Left lung (tissue), 10 donors: Measurements from ENCODE around the gene LRMDA. TPM values are rescaled to one million over a fixed set of nuclear protein-coding genes. Genes with fewer than 3 reads are reported as not detected.

ENCODE experiments used
- ATAC-seq: fragments of 200-7000 bp; cut with Tn5 transposase; one replicate; pipeline ENCODE4 v1.9.1; 2020; ENCODE audit warnings: moderate library complexity
- DNase-seq, 4 donors: peaks; one replicate each; pipeline ENCODE4 v3.0.0-alpha.2; 2013 to 2020
- H3K27ac ChIP-seq, 2 donors: fragments of 200-600 bp; sonication (generic) in 1 of 2; one replicate each; pipeline versions ENCODE4 v1.5.0 to v1.8.0; 2020 to 2021
- H3K27me3 ChIP-seq, 2 donors: fragments of 200-600 bp; sonication (generic) in 1 of 2; one replicate each; pipeline versions ENCODE4 v1.5.0 to v1.8.0; 2020 to 2021
- H3K36me3 ChIP-seq, 2 donors: fragments of 200-600 bp; sonication (generic) in 1 of 2; one replicate each; pipeline versions ENCODE4 v1.5.0 to v1.8.0; 2020 to 2021
- H3K4me1 ChIP-seq, 2 donors: fragments of 200-600 bp; one replicate each; pipeline ENCODE4 v1.8.0; 2021
- H3K4me3 ChIP-seq, 2 donors: fragments of 200-600 bp; sonication (generic) in 1 of 2; one replicate each; pipeline versions ENCODE4 v1.5.0 to v1.8.0; 2020 to 2021; ENCODE audit warnings: mild to moderate bottlenecking in 1 of 2
- H3K9me3 ChIP-seq, 2 donors: fragments of 200-600 bp; sonication (generic) in 1 of 2; one replicate each; pipeline versions ENCODE4 v1.5.0 to v1.8.0; 2020 to 2021
- CTCF ChIP-seq, 2 donors: fragments of 200-600 bp; sonication (generic) in 1 of 2; IDR thresholded peaks; one replicate each; pipeline versions ENCODE4 v1.5.0 to v1.8.0; 2021; ENCODE audit warnings: antibody characterized with exemption in 2 of 2
- intact Hi-C, 2 donors: fragments of 100-400 bp; cut with DNase I; formaldehyde crosslinking; loops; one replicate each; pipeline versions ENCODE4 v1.11.2 to v1.14.2; 2022
- polyA plus RNA-seq, 6 donors: library from polyadenylated mRNA; unstranded; fragments of 120-200 nt; gene quantifications; one replicate each; pipeline ENCODE4 v1.2.1, GENCODE V29; 2013; ENCODE audit not compliant: insufficient read length in 6 of 6
- total RNA-seq, 2 donors: library from RNA; stranded (reverse); fragmentation: NEBNext Ultra II Directional; extraction: Animal tissue kit (Norgen Biotek cat#: 25700); gene quantifications; one replicate each; pipeline ENCODE4 v1.2.1, GENCODE V29; 2021
- donor health status: DM: no; HTN: yes; CAD: no.
- donor health status: DM: no; HTN: no; CAD: no.

The LRMDA gene
- total and polyA plus RNA-seq, 8 donors: 13.9 to 23.6 (median 18.7) TPM

DNA sequence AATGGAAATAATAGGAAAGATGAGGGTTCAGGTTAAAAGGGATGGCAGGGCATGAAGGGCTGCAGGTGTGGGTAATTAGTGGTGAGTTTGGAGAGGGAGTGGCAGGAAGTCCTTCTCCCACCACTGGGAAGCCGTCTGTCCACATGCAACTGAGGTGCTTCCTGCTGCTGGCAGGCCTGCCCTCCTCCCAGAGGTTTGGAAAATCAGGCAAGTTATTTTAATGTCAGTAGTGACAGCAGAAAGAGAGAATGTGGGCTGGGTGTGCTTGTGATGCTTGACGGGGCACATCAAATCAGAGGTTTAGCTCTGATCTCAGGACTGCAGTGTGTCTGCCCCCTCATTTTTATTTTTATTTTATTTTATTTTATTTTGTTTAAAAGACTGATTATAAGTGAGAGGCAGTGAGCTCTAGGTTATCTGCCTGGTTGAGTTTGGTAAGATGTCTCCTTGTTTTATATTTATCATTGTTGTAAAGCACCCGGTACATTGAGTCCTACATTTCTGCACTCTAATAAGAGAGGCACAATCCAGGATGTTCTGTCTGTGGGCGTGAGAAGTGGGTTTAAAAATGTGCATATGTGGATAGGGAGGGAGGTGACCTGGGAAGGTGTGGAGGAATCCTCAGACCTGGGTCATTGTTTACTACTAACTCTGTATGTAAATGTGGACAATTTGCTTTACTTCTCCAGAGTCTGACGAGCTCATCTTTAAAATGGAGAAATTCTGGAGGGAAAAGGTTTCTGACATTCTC lies 504.4 kb downstream of the LRMDA start:
- intact Hi-C loops: no loop called here
- no peak for DNase-seq

DNA sequence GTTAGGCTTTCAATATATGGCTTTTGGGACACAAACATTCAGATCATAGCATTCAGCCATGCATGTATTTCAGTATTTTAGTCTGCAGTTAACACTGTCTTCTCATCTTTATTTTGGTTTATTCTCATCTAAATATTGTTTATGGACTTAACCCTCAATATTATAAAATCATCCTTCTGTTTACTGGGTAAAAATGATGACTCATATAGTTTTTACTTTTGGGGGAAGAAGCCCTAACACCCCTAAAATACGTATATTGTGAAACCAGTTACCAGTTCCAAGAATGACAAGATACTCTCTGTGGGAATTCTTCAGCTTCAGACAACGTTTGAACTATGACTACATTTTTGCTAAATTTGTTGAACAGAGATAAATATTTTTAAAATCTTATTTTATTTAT lies 505.4 kb downstream of the LRMDA start:
- Histone ChIP-seq H3K9me3 (no peaks in the 10 kb centered on the region), H3K27me3 (no peaks in the 10 kb centered on the region), H3K27ac (no peak overlapping the region), H3K4me1 (peaks cover 0 to 2% of the 10 kb centered on the region in 2 donors), H3K4me3 (no peak overlapping the region), H3K36me3 (no peaks in the 10 kb centered on the region)
- ATAC-seq: no peak
- DNase-seq: no peak
- intact Hi-C loops: no loop called here
- no peak for TF ChIP-seq CTCF (IDR thresholded peaks at IDR 0.05)

More for the DNA sequence above, 504.4 kb downstream of the LRMDA start:
- TF ChIP-seq CTCF (IDR thresholded peaks at IDR 0.05): no peak
- Histone ChIP-seq H3K27ac (no peak overlapping the region), H3K4me3 (no peak overlapping the region), H3K4me1 (peaks cover 0 to 2% of the 10 kb centered on the region in 2 donors), H3K9me3 (no peaks in the 10 kb centered on the region), H3K36me3 (no peaks in the 10 kb centered on the region), H3K27me3 (no peaks in the 10 kb centered on the region)
- ATAC-seq: no peak

- no peak overlapping the region for H3K4me3 ChIP-seq
- DNase-seq (no peak), ATAC-seq (no peak)
- H3K27me3 ChIP-seq: no peaks in the 10 kb centered on the region
- no peaks in the 10 kb centered on the region for H3K9me3 ChIP-seq
- no peaks in the 10 kb centered on the region for H3K36me3 ChIP-seq
- intact Hi-C loops: no loop called here
- TF ChIP-seq CTCF (IDR thresholded peaks at IDR 0.05): no peak
- H3K4me1 ChIP-seq: peaks cover 0 to 2% of the 10 kb centered on the region in 2 donors
- H3K27ac ChIP-seq: no peak overlapping the region
Measured at GRCh38 chr10:75937823-75938222, 506.4 kb downstream of the LRMDA start.

DNA sequence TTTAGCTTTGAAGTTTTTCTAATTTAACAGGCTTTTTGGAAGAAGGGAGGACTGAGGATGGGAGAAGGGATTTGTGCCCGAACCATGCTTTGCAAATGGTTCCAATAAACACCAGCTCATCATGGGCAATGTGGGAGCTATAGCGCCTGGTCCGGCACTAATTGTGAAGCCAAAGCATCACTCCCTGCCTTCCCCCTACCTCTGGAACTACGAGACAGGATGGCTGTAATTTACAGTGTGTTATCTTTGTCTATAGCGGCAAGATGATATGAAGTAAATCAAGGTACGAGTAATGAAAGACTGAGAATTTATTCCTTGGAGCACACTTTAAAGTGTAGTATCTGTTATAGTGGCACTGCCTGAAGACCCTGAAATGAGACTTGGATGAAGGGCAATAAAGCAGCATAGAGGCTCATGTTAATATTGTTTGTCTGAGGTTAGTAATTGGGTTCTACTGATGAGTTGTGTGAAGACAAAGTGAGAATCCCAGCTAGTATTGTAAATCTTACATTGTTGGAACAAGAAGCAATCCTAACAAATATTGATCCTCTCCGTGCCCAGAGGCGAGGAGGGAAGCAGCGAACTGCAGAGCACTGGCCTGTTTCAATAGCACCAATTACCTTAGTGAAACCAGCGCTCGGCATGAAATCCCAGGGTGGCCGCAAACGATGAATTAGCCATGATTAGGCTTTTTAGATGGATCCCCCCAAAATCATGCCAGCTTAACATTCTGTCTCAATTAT lies 507.1 kb downstream of the LRMDA start:
- H3K4me1 ChIP-seq: peaks cover 0 to 2% of the 10 kb centered on the region in 2 donors
- ATAC-seq: no peak
- H3K36me3 ChIP-seq: no peaks in the 10 kb centered on the region
- H3K27me3 ChIP-seq: no peaks in the 10 kb centered on the region
- no peak overlapping the region for H3K27ac ChIP-seq
- H3K4me3 ChIP-seq: no peak overlapping the region
- DNase-seq: no peak
- no peak for TF ChIP-seq CTCF (IDR thresholded peaks at IDR 0.05)
- intact Hi-C loops: no loop called here
- no peaks in the 10 kb centered on the region for H3K9me3 ChIP-seq

DNA sequence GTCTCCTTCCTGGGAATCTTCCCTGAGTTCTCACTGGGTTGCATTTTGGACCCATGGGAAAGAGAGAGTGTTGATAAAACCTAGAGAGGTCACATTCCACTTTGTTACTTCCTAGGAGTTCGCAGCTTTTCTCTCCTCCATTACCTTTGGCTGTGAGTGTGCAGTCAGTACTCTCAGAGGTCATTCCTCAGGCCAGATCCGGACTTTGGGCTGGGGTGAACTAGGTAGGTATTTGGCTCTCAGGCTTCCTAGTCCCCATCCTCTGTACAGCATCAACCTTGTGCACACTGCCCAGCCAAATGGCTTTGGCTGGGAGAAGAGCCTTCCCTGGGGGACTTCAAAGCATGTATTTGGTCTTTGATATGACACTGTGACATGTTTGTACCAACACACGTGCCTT lies 508.1 kb downstream of the LRMDA start:
- ATAC-seq (no peak), DNase-seq (no peak)
- Histone ChIP-seq H3K36me3 (no peaks in the 10 kb centered on the region), H3K27ac (no peak overlapping the region), H3K27me3 (no peaks in the 10 kb centered on the region), H3K4me1 (peaks cover 0 to 2% of the 10 kb centered on the region in 2 donors), H3K9me3 (peaks cover 0 to 4% of the 10 kb centered on the region in 2 donors), H3K4me3 (no peak overlapping the region)
- no peak for TF ChIP-seq CTCF (IDR thresholded peaks at IDR 0.05)
- intact Hi-C loops: no loop called here
